Measurements from ENCODE around the gene RNF181. TPM values are rescaled to one million over a fixed set of nuclear protein-coding genes. Genes with fewer than 3 reads are reported as not detected.

The RNF181 gene
- total and polyA plus RNA-seq, 2 of the 13 experiments (the other 11 are each of a cell fraction or from before 2014, with no cell fraction given), result 224 to 578 TPM

DNA sequence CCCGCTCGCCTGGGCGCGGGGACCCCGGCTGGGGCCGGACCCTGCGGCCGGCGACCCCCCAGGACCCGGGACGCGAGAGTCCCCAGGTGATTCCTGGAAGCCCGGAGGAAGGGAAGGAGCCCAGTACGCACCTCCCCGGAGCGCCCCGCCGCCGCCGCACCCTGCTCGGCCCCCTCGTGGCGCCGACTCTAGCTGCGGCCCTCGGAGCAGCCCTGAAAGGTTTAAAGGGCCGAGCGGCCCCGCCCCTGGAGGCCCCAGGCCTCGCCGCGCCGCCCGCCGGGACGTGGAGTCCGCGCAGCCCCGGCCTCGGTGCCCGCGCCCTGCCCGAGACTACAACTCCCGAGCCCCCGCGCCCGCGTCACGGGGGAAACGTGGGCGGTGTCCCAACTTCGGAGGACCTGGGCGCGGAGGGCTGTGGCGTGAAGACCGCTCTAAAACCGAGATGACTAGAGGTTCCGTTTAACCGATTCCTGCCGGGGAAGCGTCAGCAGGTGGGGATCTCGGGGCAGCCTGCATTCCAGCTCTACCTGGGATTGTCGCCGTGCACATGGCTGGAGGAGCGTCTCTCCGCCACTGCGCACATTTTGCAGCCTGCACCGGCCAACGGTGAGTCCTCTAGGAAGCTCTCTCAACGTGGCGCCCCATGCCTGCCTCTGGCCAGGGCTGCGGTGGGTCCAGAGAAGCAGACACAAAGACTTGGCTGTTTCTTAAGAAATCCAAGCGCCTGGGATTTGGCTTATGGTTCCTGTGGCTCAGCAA is 7.1 kb downstream of the RNF181 start, which contains the start of gene TMEM150A (continued):
- TF ChIP-seq POLR2AphosphoS5 (IDR thresholded peaks at IDR 0.05; ENCODE audit: low read depth, low read length) (peak; percentile 79), NONO (IDR thresholded peaks at IDR 0.05) (no peak), NONO (CRISPR knock-in tag; conservative IDR thresholded peaks at IDR 0.05) (peak; percentile 85), EP300 (IDR thresholded peaks at IDR 0.05; ENCODE audit: low read depth in 2 of 2, low read length in 2 of 2) (peak in 1 of 2 experiments; percentile 34; a peak in 1 of 4 replicates), EP300 (CRISPR knock-in tag; IDR thresholded peaks at IDR 0.05; ENCODE audit: borderline replicate concordance) (no peak), ZNF780A (CRISPR knock-in tag; IDR thresholded peaks at IDR 0.05) (no peak), CEBPG (CRISPR knock-in tag; IDR thresholded peaks at IDR 0.05) (peak; percentile 49; the same call in 1 of the 2 replicates), ZNF331 (CRISPR knock-in tag; IDR thresholded peaks at IDR 0.05) (peak; percentile 52; the same call in 1 of the 2 replicates), ZNF430 (CRISPR knock-in tag; IDR thresholded peaks at IDR 0.05) (peak; percentile 22; the same call in 1 of the 2 replicates), MEIS2 (CRISPR knock-in tag; IDR thresholded peaks at IDR 0.05) (no peak; the same call in 1 of the 2 replicates), NFE2 (CRISPR knock-in tag; IDR thresholded peaks at IDR 0.05) (no peak), ZNF260 (CRISPR knock-in tag; IDR thresholded peaks at IDR 0.05; ENCODE audit: borderline replicate concordance, low read depth) (no peak), SCMH1 (CRISPR knock-in tag; IDR thresholded peaks at IDR 0.05; ENCODE audit: borderline replicate concordance) (no peak), ZNF44 (CRISPR knock-in tag; IDR thresholded peaks at IDR 0.05) (no peak), FLYWCH1 (CRISPR knock-in tag; IDR thresholded peaks at IDR 0.05) (peak; percentile 57; the same call in 1 of the 2 replicates), ZNF724P (CRISPR knock-in tag; IDR thresholded peaks at IDR 0.05; ENCODE audit: borderline replicate concordance) (no peak), SMARCE1 (IDR thresholded peaks at IDR 0.05; ENCODE audit: borderline replicate concordance) (no peak), ZFP36L1 (CRISPR knock-in tag; IDR thresholded peaks at IDR 0.05) (no peak), ZNF879 (CRISPR knock-in tag; IDR thresholded peaks at IDR 0.05) (no peak), ZNF343 (CRISPR knock-in tag; IDR thresholded peaks at IDR 0.05) (no peak), TCF12 (IDR thresholded peaks at IDR 0.05) (no peak), TCF12 (CRISPR knock-in tag; IDR thresholded peaks at IDR 0.05) (peak; percentile 77; the same call in 1 of the 2 replicates)
- TF ChIP-seq, protein P1, sequence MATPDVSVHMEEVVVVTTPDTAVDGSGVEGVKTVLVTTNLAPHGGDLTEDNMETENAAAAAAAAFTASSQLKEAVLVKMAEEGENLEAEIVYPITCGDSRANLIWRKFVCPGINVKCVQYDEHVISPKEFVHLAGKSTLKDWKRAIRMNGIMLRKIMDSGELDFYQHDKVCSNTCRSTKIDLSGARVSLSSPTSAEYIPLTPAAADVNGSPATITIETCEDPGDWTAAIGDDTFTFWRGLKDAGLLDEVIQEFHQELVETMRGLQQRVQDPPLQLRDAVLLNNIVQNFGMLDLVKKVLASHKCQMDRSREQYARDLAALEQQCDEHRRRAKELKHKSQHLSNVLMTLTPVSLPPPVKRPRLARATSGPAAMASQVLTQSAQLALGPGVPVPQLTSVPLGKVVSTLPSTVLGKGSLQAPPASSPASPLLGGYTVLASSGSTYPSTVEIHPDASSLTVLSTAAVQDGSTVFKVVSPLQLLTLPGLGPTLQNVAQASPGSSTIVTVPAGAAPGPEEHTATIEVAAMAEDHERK (CRISPR knock-in tag; IDR thresholded peaks at IDR 0.05; ENCODE audit: low read depth), result 0 out of 2 replicates have a peak, but pooled peaks have one; percentile 49
- TF ChIP-seq, protein P2, sequence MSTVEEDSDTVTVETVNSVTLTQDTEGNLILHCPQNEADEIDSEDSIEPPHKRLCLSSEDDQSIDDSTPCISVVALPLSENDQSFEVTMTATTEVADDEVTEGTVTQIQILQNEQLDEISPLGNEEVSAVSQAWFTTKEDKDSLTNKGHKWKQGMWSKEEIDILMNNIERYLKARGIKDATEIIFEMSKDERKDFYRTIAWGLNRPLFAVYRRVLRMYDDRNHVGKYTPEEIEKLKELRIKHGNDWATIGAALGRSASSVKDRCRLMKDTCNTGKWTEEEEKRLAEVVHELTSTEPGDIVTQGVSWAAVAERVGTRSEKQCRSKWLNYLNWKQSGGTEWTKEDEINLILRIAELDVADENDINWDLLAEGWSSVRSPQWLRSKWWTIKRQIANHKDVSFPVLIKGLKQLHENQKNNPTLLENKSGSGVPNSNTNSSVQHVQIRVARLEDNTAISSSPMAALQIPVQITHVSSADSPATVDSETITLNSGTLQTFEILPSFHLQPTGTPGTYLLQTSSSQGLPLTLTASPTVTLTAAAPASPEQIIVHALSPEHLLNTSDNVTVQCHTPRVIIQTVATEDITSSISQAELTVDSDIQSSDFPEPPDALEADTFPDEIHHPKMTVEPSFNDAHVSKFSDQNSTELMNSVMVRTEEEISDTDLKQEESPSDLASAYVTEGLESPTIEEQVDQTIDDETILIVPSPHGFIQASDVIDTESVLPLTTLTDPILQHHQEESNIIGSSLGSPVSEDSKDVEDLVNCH (CRISPR knock-in tag; IDR thresholded peaks at IDR 0.05), result no peak
- TF ChIP-seq, protein P3, sequence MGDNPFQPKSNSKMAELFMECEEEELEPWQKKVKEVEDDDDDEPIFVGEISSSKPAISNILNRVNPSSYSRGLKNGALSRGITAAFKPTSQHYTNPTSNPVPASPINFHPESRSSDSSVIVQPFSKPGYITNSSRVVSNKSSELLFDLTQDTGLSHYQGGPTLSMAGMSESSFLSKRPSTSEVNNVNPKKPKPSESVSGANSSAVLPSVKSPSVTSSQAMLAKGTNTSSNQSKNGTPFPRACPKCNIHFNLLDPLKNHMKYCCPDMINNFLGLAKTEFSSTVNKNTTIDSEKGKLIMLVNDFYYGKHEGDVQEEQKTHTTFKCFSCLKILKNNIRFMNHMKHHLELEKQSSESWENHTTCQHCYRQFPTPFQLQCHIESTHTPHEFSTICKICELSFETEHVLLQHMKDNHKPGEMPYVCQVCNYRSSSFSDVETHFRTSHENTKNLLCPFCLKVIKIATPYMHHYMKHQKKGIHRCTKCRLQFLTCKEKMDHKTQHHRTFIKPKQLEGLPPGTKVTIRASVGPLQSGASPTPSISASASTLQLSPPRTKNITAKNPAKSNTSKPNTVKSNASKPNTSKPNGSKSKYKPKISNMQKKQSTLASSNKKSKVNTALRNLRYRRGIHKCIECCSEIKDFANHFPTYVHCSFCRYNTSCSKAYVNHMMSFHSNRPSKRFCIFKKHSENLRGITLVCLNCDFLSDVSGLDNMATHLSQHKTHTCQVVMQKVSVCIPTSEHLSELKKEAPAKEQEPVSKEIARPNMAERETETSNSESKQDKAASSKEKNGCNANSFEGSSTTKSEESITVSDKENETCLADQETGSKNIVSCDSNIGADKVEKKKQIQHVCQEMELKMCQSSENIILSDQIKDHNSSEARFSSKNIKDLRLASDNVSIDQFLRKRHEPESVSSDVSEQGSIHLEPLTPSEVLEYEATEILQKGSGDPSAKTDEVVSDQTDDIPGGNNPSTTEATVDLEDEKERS (CRISPR knock-in tag; IDR thresholded peaks at IDR 0.05), result peak; percentile 43; the same call in 1 of the 2 replicates
